SKM-1 treated with dmso at 0.1 percent for 144 hours (cell line): ENCODE measurements around the gene CD22.

Experiments
- DNase-seq: peaks from one replicate; lab custom pipeline; 2025; ENCODE audit not compliant: unreplicated experiment; lab: John Stamatoyannopoulos, UW

Gene CD22

GRCh38 chr19:35380450-35381124 lies 51.6 kb downstream of the CD22 start:
- no peak for DNase-seq

GRCh38 chr19:35381318-35381717 lies 52.3 kb downstream of the CD22 start:
- no peak for DNase-seq

GRCh38 chr19:35381926-35382325 lies 52.9 kb downstream of the CD22 start:
- no peak for DNase-seq

- DNase-seq: no peak
These were observed 54.5 kb downstream of the CD22 start for GRCh38 chr19:35383536-35383935.

- no peak for DNase-seq
These were observed 59.5 kb downstream of the CD22 start for GRCh38 chr19:35388277-35389054.

- no peak for DNase-seq
These were observed 60.3 kb downstream of the CD22 start for GRCh38 chr19:35389192-35389861.

- DNase-seq: no peak
These were observed 64.0 kb downstream of the CD22 start for GRCh38 chr19:35392742-35393715.

- DNase-seq: no peak
These were observed 66.6 kb downstream of the CD22 start for GRCh38 chr19:35395382-35396199.

GRCh38 chr19:35396240-35396885 lies 67.4 kb downstream of the CD22 start:
- DNase-seq: no peak
